IPS DF 4.7 (cell line): ENCODE data around the gene RANBP10.
"Not testable (repeated sequence)": the region's sequence is repeated elsewhere in the genome, so short reads cannot be mapped to it uniquely, and the experiment has no call there.

Experiments used
- DNase-seq: peaks from one replicate; pipeline ENCODE4 v3.0.0-alpha.2; 2013; ENCODE audit warnings: low spot score; ENCODE audit errors: extremely low read depth

The RANBP10 gene

GRCh38 chr16:67780847-67781564 is 25.4 kb downstream of the RANBP10 start:
- DNase-seq = no peak

- no peak for DNase-seq
These were observed 26.9 kb downstream of the RANBP10 start for GRCh38 chr16:67779256-67780014.

GRCh38 chr16:67775273-67775672 is 31.1 kb downstream of the RANBP10 start:
- no peak for DNase-seq

- DNase-seq = no peak
These were observed 31.9 kb downstream of the RANBP10 start for GRCh38 chr16:67774457-67774853.

- DNase-seq = no peak
These were observed 32.5 kb downstream of the RANBP10 start for GRCh38 chr16:67773569-67774456.

- no peak for DNase-seq
These were observed 33.3 kb downstream of the RANBP10 start for GRCh38 chr16:67773099-67773498.

- no peak for DNase-seq
These were observed 35.9 kb downstream of the RANBP10 start for GRCh38 chr16:67770346-67770991.

- DNase-seq = no peak
These were observed 38.4 kb downstream of the RANBP10 start for GRCh38 chr16:67767953-67768352.

- no peak for DNase-seq
These were observed 40.1 kb downstream of the RANBP10 start for GRCh38 chr16:67766291-67766690.

- no peak for DNase-seq
These were observed 42.1 kb downstream of the RANBP10 start for GRCh38 chr16:67764158-67764667.

GRCh38 chr16:67763066-67763465 is 43.3 kb downstream of the RANBP10 start:
- DNase-seq = no peak

- DNase-seq = no peak
These were observed 44.0 kb downstream of the RANBP10 start for GRCh38 chr16:67762385-67762784.

- DNase-seq = no peak
These were observed 44.4 kb downstream of the RANBP10 start for GRCh38 chr16:67761924-67762323.

GRCh38 chr16:67760956-67761230 is 45.5 kb downstream of the RANBP10 start:
- no peak for DNase-seq

GRCh38 chr16:67760206-67760955 is 46.0 kb downstream of the RANBP10 start:
- DNase-seq = no peak

- DNase-seq = no peak
These were observed 47.4 kb downstream of the RANBP10 start for GRCh38 chr16:67758966-67759365.

- DNase-seq = no peak
These were observed 48.4 kb downstream of the RANBP10 start for GRCh38 chr16:67758006-67758405.

GRCh38 chr16:67752641-67753040 is 53.7 kb downstream of the RANBP10 start:
- DNase-seq = no peak

- not testable (repeated sequence) for DNase-seq
These were observed 55.0 kb downstream of the RANBP10 start for GRCh38 chr16:67751331-67751730.

- DNase-seq = no peak
These were observed 55.9 kb downstream of the RANBP10 start for GRCh38 chr16:67750466-67750865.
